DMS79 (cell line): ENCODE measurements around the gene RNPEPL1.
A peak's percentile ranks its signal among the peaks of the same experiment; 100 is the strongest.
"Not testable (repeated sequence)": the region's sequence is repeated elsewhere in the genome, so short reads cannot be mapped to it uniquely, and the experiment has no call there.

Experiments
- DNase-seq: peaks from one replicate; lab custom pipeline; 2025; lab: John Stamatoyannopoulos, UW

RNPEPL1 gene

GRCh38 chr2:240567872-240568677 is at the start of gene RNPEPL1:
Gene RNPEPL1, plus strand, starts transcription at chr2:240568484. Its CDS starts 103 bp downstream, at chr2:240568587.
- DNase-seq, result peak; percentile 17

- no peak for DNase-seq
Observed at GRCh38 chr2:240518981-240519380, 49.3 kb upstream of the RNPEPL1 start.

GRCh38 chr2:240519396-240520129 is 48.7 kb upstream of the RNPEPL1 start:
- no peak for DNase-seq

GRCh38 chr2:240520130-240520973 is 47.9 kb upstream of the RNPEPL1 start:
- no peak for DNase-seq

GRCh38 chr2:240520974-240521350 is 47.3 kb upstream of the RNPEPL1 start:
- no peak for DNase-seq

GRCh38 chr2:240521885-240522284 is 46.4 kb upstream of the RNPEPL1 start:
- not testable (repeated sequence) for DNase-seq

- DNase-seq, result no peak
Observed at GRCh38 chr2:240522406-240522805, 45.9 kb upstream of the RNPEPL1 start.

- no peak for DNase-seq
Observed at GRCh38 chr2:240523451-240524281, 44.6 kb upstream of the RNPEPL1 start.

GRCh38 chr2:240524963-240525718 is 43.1 kb upstream of the RNPEPL1 start:
- DNase-seq, result no peak

- no peak for DNase-seq
Observed at GRCh38 chr2:240525802-240526201, 42.5 kb upstream of the RNPEPL1 start.

- DNase-seq, result no peak
Observed at GRCh38 chr2:240526521-240526920, 41.8 kb upstream of the RNPEPL1 start.

GRCh38 chr2:240527153-240527750 is 41.0 kb upstream of the RNPEPL1 start:
- no peak for DNase-seq

- DNase-seq, result no peak
Observed at GRCh38 chr2:240528406-240529040, 39.8 kb upstream of the RNPEPL1 start.

- no peak for DNase-seq
Observed at GRCh38 chr2:240529344-240529999, 38.8 kb upstream of the RNPEPL1 start.

GRCh38 chr2:240530181-240530580 is 38.1 kb upstream of the RNPEPL1 start:
- no peak for DNase-seq

GRCh38 chr2:240531038-240531437 is 37.2 kb upstream of the RNPEPL1 start:
- DNase-seq, result no peak

GRCh38 chr2:240532031-240532775 is 36.1 kb upstream of the RNPEPL1 start:
- no peak for DNase-seq

- no peak for DNase-seq
Observed at GRCh38 chr2:240538031-240538780, 30.1 kb upstream of the RNPEPL1 start.
